Measurements from ENCODE around the gene THSD4.

Gene THSD4

GRCh38 chr15:71592203-71592602 is 476.9 kb downstream of the THSD4 start:
- H3K4me2 ChIP-seq (ENCODE audit: low read length) = no peak overlapping the region
- no peak overlapping the region for H3K27ac ChIP-seq (ENCODE audit: low read depth, low read length, poor library complexity, severe bottlenecking)
- H3K4me1 ChIP-seq (ENCODE audit: insufficient read depth, low read length, severe bottlenecking) = no peaks in the 10 kb centered on the region
- no peaks in the 10 kb centered on the region for H3K9me3 ChIP-seq (ENCODE audit: low read length)
- H3K79me2 ChIP-seq (ENCODE audit: insufficient read depth, low read length) = no peaks in the 10 kb centered on the region
- no peaks in the 10 kb centered on the region for H3K36me3 ChIP-seq (ENCODE audit: insufficient read depth, low read length)
- H4K20me1 ChIP-seq (ENCODE audit: insufficient read depth, low read length) = no peaks in the 10 kb centered on the region
- H3K9ac ChIP-seq (ENCODE audit: low read length) = no peak overlapping the region
- no peak overlapping the region for H2AFZ ChIP-seq (ENCODE audit: low read length)
- H3F3A ChIP-seq (ENCODE audit: insufficient read depth, low read length) = no peaks in the 10 kb centered on the region
- no peaks in the 10 kb centered on the region; the same call in 1 of the 2 replicates for H3K27me3 ChIP-seq (ENCODE audit: insufficient read depth, low read length)
- no peaks in the 10 kb centered on the region for H3K9me2 ChIP-seq (ENCODE audit: low read depth, low read length)
- H3K4me3 ChIP-seq (ENCODE audit: low read depth, low read length, poor library complexity, severe bottlenecking) = no peak overlapping the region
- TF ChIP-seq, protein P1, sequence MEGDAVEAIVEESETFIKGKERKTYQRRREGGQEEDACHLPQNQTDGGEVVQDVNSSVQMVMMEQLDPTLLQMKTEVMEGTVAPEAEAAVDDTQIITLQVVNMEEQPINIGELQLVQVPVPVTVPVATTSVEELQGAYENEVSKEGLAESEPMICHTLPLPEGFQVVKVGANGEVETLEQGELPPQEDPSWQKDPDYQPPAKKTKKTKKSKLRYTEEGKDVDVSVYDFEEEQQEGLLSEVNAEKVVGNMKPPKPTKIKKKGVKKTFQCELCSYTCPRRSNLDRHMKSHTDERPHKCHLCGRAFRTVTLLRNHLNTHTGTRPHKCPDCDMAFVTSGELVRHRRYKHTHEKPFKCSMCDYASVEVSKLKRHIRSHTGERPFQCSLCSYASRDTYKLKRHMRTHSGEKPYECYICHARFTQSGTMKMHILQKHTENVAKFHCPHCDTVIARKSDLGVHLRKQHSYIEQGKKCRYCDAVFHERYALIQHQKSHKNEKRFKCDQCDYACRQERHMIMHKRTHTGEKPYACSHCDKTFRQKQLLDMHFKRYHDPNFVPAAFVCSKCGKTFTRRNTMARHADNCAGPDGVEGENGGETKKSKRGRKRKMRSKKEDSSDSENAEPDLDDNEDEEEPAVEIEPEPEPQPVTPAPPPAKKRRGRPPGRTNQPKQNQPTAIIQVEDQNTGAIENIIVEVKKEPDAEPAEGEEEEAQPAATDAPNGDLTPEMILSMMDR (IDR thresholded peaks at IDR 0.05; ENCODE audit: low read length) = no peak
- TF ChIP-seq EZH2 (IDR thresholded peaks at IDR 0.05; ENCODE audit: borderline replicate concordance, low read length) = no peak

GRCh38 chr15:71595846-71596553 is 480.7 kb downstream of the THSD4 start:
- TF ChIP-seq, protein P1 (IDR thresholded peaks at IDR 0.05; ENCODE audit: low read length) = no peak
- TF ChIP-seq EZH2 (IDR thresholded peaks at IDR 0.05; ENCODE audit: borderline replicate concordance, low read length) = no peak
- Histone ChIP-seq H3K4me1 (ENCODE audit: insufficient read depth, low read length, severe bottlenecking) (no peaks in the 10 kb centered on the region), H3K79me2 (ENCODE audit: insufficient read depth, low read length) (no peaks in the 10 kb centered on the region), H3K4me2 (ENCODE audit: low read length) (no peak overlapping the region), H3K9me3 (ENCODE audit: low read length) (no peaks in the 10 kb centered on the region), H4K20me1 (ENCODE audit: insufficient read depth, low read length) (no peaks in the 10 kb centered on the region), H3K27ac (ENCODE audit: low read depth, low read length, poor library complexity, severe bottlenecking) (no peak overlapping the region), H3K9ac (ENCODE audit: low read length) (no peak overlapping the region), H3K36me3 (ENCODE audit: insufficient read depth, low read length) (no peaks in the 10 kb centered on the region), H3K4me3 (ENCODE audit: low read depth, low read length, poor library complexity, severe bottlenecking) (no peak overlapping the region), H2AFZ (ENCODE audit: low read length) (no peak overlapping the region), H3K9me2 (ENCODE audit: low read depth, low read length) (no peaks in the 10 kb centered on the region), H3K27me3 (ENCODE audit: insufficient read depth, low read length) (no peaks in the 10 kb centered on the region; the same call in 1 of the 2 replicates), H3F3A (ENCODE audit: insufficient read depth, low read length) (no peaks in the 10 kb centered on the region)

DNA sequence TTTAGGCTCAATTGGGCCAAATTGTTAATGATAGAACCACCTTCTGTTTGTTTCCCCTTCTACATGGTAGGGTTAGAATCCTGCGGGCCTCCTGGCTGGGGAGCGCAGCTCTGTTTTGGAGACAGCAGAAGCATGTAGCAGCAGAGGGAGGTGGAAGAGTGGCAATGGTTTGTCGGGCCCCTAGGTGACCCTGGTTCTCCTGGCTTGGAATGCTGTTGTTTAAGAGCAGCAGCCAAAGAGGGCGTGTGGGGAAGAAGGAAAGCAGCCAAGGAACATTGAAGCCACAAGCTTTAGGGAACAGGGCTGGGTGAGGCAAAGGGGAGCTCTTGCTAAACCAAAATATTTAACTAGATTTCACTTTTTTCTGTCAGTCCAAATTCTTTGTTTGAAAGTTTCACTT is 481.4 kb downstream of the THSD4 start:
- no peak overlapping the region for H2AFZ ChIP-seq (ENCODE audit: low read length)
- no peak overlapping the region for H3K4me3 ChIP-seq (ENCODE audit: low read depth, low read length, poor library complexity, severe bottlenecking)
- H3K9me2 ChIP-seq (ENCODE audit: low read depth, low read length) = no peaks in the 10 kb centered on the region
- no peak overlapping the region for H3K9ac ChIP-seq (ENCODE audit: low read length)
- H3K27me3 ChIP-seq (ENCODE audit: insufficient read depth, low read length) = no peaks in the 10 kb centered on the region; the same call in 1 of the 2 replicates
- H3K9me3 ChIP-seq (ENCODE audit: low read length) = no peaks in the 10 kb centered on the region
- TF ChIP-seq, protein P1 (IDR thresholded peaks at IDR 0.05; ENCODE audit: low read length) = no peak
- TF ChIP-seq EZH2 (IDR thresholded peaks at IDR 0.05; ENCODE audit: borderline replicate concordance, low read length) = no peak
- H3K4me1 ChIP-seq (ENCODE audit: insufficient read depth, low read length, severe bottlenecking) = no peaks in the 10 kb centered on the region
- no peaks in the 10 kb centered on the region for H4K20me1 ChIP-seq (ENCODE audit: insufficient read depth, low read length)
- no peaks in the 10 kb centered on the region for H3K79me2 ChIP-seq (ENCODE audit: insufficient read depth, low read length)
- H3K36me3 ChIP-seq (ENCODE audit: insufficient read depth, low read length) = no peaks in the 10 kb centered on the region
- no peaks in the 10 kb centered on the region for H3F3A ChIP-seq (ENCODE audit: insufficient read depth, low read length)
- H3K4me2 ChIP-seq (ENCODE audit: low read length) = no peak overlapping the region
- H3K27ac ChIP-seq (ENCODE audit: low read depth, low read length, poor library complexity, severe bottlenecking) = no peak overlapping the region
